Spleen (tissue), 11 donors: ENCODE measurements around the gene TMEM245. TPM values are rescaled to one million over a fixed set of nuclear protein-coding genes. Genes with fewer than 3 reads are reported as not detected.

Source experiments
- DNase-seq: peaks from one replicate; pipeline ENCODE4 v3.0.0-alpha.2; 2020
- H3K27ac ChIP-seq, 8 donors: fragments of 200-600 bp; sonication (generic) in 7 of 8; 1 replicate in 4 of 8; 2 replicates in 4 of 8; pipeline versions ENCODE4 v1.5.0 to v1.8.0; 2016 to 2021; ENCODE audit warnings: inconsistent platforms in 4 of 8, mild to moderate bottlenecking in 4 of 8, moderate library complexity in 1 of 8
- H3K27me3 ChIP-seq, 7 donors: fragments of 200-600 bp; sonication (generic) in 6 of 7; replicated peaks in 1 of 7; 1 replicate in 4 of 7; 2 replicates in 3 of 7; pipeline versions ENCODE4 v1.5.0 to v1.8.0; 2016 to 2021; ENCODE audit warnings: inconsistent platforms in 3 of 7, mild to moderate bottlenecking in 1 of 7
- H3K36me3 ChIP-seq, 6 donors: fragments of 200-600 bp; sonication (generic) in 5 of 6; 1 replicate in 4 of 6; 2 replicates in 2 of 6; pipeline versions ENCODE4 v1.5.0 to v1.8.0; 2016 to 2021; ENCODE audit warnings: inconsistent platforms in 2 of 6
- H3K4me1 ChIP-seq, 6 donors: fragments of 200-600 bp; sonication (generic) in 5 of 6; 1 replicate in 3 of 6; 2 replicates in 3 of 6; pipeline versions ENCODE4 v1.5.0 to v1.8.0; 2016 to 2021; ENCODE audit warnings: inconsistent platforms in 3 of 6
- H3K4me3 ChIP-seq, 8 donors: fragments of 200-600 bp; sonication (generic) in 7 of 8; 1 replicate in 4 of 8; 2 replicates in 4 of 8; pipeline versions ENCODE4 v1.5.0 to v1.8.0; 2016 to 2021; ENCODE audit warnings: inconsistent platforms in 4 of 8, mild to moderate bottlenecking in 4 of 8, moderate library complexity in 2 of 8
- H3K9me3 ChIP-seq, 8 donors: fragments of 200-600 bp; sonication (generic) in 7 of 8; 1 replicate in 4 of 8; 2 replicates in 4 of 8; pipeline versions ENCODE4 v1.5.0 to v1.8.0; 2016 to 2021; ENCODE audit warnings: inconsistent platforms in 4 of 8
- CTCF ChIP-seq, 11 experiments: fragments of 200-600 bp in 7 of 11; fragments of 450-650 bp in 4 of 11; sonication (generic) in 4 of 11; IDR thresholded peaks in 8 of 11; conservative IDR thresholded peaks in 3 of 11; 1 replicate in 7 of 11; 2 replicates in 4 of 11; pipeline versions ENCODE4 v1.4.0 to v1.8.0; 2016 to 2021; ENCODE audit warnings: antibody characterized with exemption in 11 of 11, inconsistent platforms in 4 of 11, mild to moderate bottlenecking in 1 of 11
- POLR2A ChIP-seq, 3 donors: fragments of 450-650 bp; IDR thresholded peaks; one replicate each; pipeline ENCODE4 v1.5.1; 2017; ENCODE audit warnings: antibody characterized with exemption in 3 of 3, mild to moderate bottlenecking in 1 of 3
- POLR2AphosphoS5 ChIP-seq, 3 donors: sonication (generic); formaldehyde crosslinking; IDR thresholded peaks; one replicate each; pipeline ENCODE4 v1.5.1; 2017; ENCODE audit warnings: antibody characterized with exemption in 3 of 3
- WGBS, 5 donors: extraction: QIAGEN DNeasy Blood & Tissue Kit in 3 of 5; methylation state at CpG; one replicate each; pipeline versions ENCODE4 v1.1.5 to v1.1.7; 2013 to 2018; 5-methylcytosine and 5-hydroxymethylcytosine counted together
- intact Hi-C: fragments of 100-400 bp; cut with DNase I; formaldehyde crosslinking; loops from one replicate; pipeline ENCODE4 v1.15.0; 2023; ENCODE audit warnings: low total_unique reads
- polyA plus RNA-seq, 3 donors: library from polyadenylated mRNA; stranded (reverse); fragments of 200-250 nt; gene quantifications; one replicate each; pipeline ENCODE4 v1.2.1, GENCODE V29; 2013
- total RNA-seq, 7 donors: library from RNA; depleted of rRNA in 3 of 7; stranded (reverse); fragments of >200 nt in 3 of 7; fragmentation: NEBNext Ultra II Directional in 4 of 7; extraction: Animal tissue kit (Norgen Biotek cat#: 25700) in 4 of 7; gene quantifications; one replicate each; pipeline versions ENCODE4 v1.1.0 to v1.2.1, GENCODE V29; 2016 to 2021
- donor health status: healthy with polysubstance abuse.
- donor health status: DM: no; HTN: no; CAD: no; lungs with moderate emphysema.
- donor health status: DM: no; HTN: no; CAD: no.
- donor health status: Bipolar disorder and iron deficiency.
- donor health status: healthy.
- donor health status: DM: no; HTN: no; CAD: no.
- donor health status: DM: yes; HTN: yes; CAD: no.

TMEM245 gene
- total and polyA plus RNA-seq, 10 donors: 3.2 to 71.6 (median 37.9) TPM

DNA sequence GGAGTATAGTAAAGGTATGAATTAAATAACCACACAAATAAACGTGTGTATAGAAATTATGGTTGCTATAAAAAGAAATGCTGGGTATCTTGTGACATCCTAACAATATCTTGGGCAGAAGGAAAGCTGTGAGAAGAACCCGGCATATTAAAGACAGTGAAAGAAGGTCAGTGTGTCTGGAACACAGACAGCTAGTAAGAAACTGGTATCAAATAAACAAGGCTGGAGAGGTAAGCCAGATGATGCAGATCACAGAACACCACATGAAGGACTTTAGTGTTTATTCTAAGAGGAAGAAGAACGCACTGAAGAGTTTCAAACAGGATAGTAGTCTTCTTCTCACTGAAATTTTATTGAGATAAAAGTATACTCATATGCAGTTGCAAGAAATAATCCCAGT lies 24.4 kb downstream of the TMEM245 start:
- H3K4me3 ChIP-seq: no peak overlapping the region
- DNase-seq: no peak
- H3K36me3 ChIP-seq: peaks cover 0 to 78% (median 19%) of the 10 kb centered on the region in 6 donors
- intact Hi-C loops: no loop called here
- WGBS, 5 donors: 73 to 85% (median 83%) methylated on average over 3 of the region's 3 CpGs
- no peaks in the 10 kb centered on the region for H3K27me3 ChIP-seq
- no peak for TF ChIP-seq POLR2A (IDR thresholded peaks at IDR 0.05)
- TF ChIP-seq POLR2AphosphoS5 (IDR thresholded peaks at IDR 0.05): no peak
- TF ChIP-seq CTCF (IDR thresholded peaks at IDR 0.05 in 8 of 11, conservative IDR thresholded peaks at IDR 0.05 in 3 of 11): no peak
- H3K4me1 ChIP-seq: peaks cover 5 to 46% (median 16%) of the 10 kb centered on the region in 6 donors
- H3K27ac ChIP-seq: no peak overlapping the region
- H3K9me3 ChIP-seq: no peaks in the 10 kb centered on the region

DNA sequence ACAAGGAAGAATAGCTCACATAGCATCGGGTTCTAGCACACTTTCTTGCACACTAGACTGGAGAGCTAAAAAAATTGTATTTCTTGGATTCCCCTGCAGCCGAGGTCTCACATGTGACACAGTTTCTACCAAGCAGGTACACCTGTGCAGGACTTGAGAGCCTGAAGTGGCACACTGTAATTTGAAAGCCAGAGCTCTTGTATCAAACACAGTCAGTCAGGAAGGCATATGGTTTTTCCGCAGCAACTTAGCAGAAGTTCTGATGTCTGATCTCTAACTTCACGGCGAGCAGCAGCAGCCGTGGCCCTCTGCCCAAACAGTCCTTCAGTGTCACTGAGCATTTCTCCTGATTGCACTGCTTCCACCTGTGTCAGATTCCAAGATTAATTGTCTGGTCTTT lies 25.5 kb downstream of the TMEM245 start:
- peaks cover 4 to 35% (median 15%) of the 10 kb centered on the region in 6 donors for H3K4me1 ChIP-seq
- DNase-seq: no peak

DNA sequence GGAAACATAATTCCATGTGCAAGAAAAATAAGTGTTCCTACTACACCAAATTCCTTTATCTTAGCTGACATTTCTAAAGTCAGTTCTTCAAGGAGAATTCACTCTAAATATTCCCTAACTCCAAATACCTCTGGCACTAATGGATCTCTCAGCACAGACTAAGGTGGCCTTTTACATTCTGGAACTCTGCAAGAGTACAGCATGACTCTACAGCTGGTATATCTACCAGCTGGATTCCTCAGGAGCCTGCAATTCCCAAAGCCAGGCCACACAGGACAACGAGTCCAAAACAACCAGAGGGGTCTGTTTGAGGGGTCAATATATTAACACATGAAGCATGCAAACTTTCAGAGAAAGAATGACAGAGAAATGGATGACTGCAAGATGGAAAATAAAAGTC lies 27.2 kb downstream of the TMEM245 start:
- WGBS, 5 donors: 84 to 100% (median 90%) methylated on average over 1 of the region's 1 CpG
- TF ChIP-seq POLR2A (IDR thresholded peaks at IDR 0.05): no peak
- TF ChIP-seq CTCF (IDR thresholded peaks at IDR 0.05 in 8 of 11, conservative IDR thresholded peaks at IDR 0.05 in 3 of 11): no peak
- TF ChIP-seq POLR2AphosphoS5 (IDR thresholded peaks at IDR 0.05): no peak
- H3K4me3 ChIP-seq: no peak overlapping the region
- H3K9me3 ChIP-seq: no peaks in the 10 kb centered on the region
- no peaks in the 10 kb centered on the region for H3K27me3 ChIP-seq
- intact Hi-C loops: no loop called here
- H3K36me3 ChIP-seq: peaks cover 0 to 96% (median 35%) of the 10 kb centered on the region in 6 donors
- no peak for DNase-seq
- peaks cover 0 to 18% (median 4%) of the 10 kb centered on the region in 6 donors for H3K4me1 ChIP-seq
- no peak overlapping the region for H3K27ac ChIP-seq

More for the DNA sequence above, 25.5 kb downstream of the TMEM245 start:
- H3K27ac ChIP-seq: no peak overlapping the region
- no peaks in the 10 kb centered on the region for H3K27me3 ChIP-seq
- WGBS, 5 donors: 87 to 96% (median 92%) methylated on average over 6 of the region's 6 CpGs
- H3K36me3 ChIP-seq: peaks cover 0 to 80% (median 29%) of the 10 kb centered on the region in 6 donors
- no peak for TF ChIP-seq POLR2AphosphoS5 (IDR thresholded peaks at IDR 0.05)
- no peak for TF ChIP-seq POLR2A (IDR thresholded peaks at IDR 0.05)
- no peak for TF ChIP-seq CTCF (IDR thresholded peaks at IDR 0.05 in 8 of 11, conservative IDR thresholded peaks at IDR 0.05 in 3 of 11)
- H3K9me3 ChIP-seq: no peaks in the 10 kb centered on the region
- H3K4me3 ChIP-seq: no peak overlapping the region
- intact Hi-C loops: no loop called here

DNA sequence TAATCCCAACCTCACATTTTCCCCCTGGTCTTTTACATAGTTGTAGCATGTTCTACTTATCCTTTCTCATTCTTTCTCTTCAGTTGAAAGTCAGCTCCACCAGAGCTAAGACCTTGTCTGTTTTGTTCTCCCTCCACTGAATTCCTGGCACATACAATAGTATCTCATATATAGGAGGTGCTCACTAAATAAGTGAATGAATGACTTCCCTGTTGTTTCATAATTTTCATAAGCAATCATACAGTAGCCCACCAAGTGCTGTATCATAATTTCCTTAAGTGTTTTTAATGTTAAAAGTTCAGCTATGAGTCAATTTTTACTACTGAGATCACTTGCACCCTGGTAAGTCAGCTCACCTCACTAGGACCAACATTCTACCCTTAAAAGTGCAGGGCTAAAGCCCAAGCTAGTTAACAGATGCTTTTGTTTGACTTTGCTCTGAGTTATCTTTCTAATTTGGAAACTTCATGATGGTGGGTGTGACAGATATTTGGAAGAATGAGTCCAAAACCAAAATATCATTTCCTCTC lies 27.6 kb downstream of the TMEM245 start:
- TF ChIP-seq POLR2AphosphoS5 (IDR thresholded peaks at IDR 0.05) (no peak), CTCF (IDR thresholded peaks at IDR 0.05 in 8 of 11, conservative IDR thresholded peaks at IDR 0.05 in 3 of 11) (no peak), POLR2A (IDR thresholded peaks at IDR 0.05) (no peak)
- no peak overlapping the region for H3K4me3 ChIP-seq
- no peaks in the 10 kb centered on the region for H3K9me3 ChIP-seq
- no peak overlapping the region for H3K27ac ChIP-seq
- H3K27me3 ChIP-seq: no peaks in the 10 kb centered on the region
- DNase-seq: no peak
- peaks cover 0 to 14% (median under 1%) of the 10 kb centered on the region in 6 donors for H3K4me1 ChIP-seq
- H3K36me3 ChIP-seq: peaks cover 0 to 97% (median 40%) of the 10 kb centered on the region in 6 donors
- intact Hi-C loops: no loop called here
